Mucosa of stomach (tissue), 1 donor: ENCODE data around the gene RNU6-1.

Experiments
- H3K27me3 ChIP-seq: one replicate; pipeline ENCODE4 v1.7.0; 2013; ENCODE audit warnings: mild to moderate bottlenecking, low read length; ENCODE audit not compliant: control insufficient read depth, insufficient read depth
- H3K36me3 ChIP-seq: one replicate; pipeline ENCODE4 v1.7.0; 2013; ENCODE audit warnings: low read length; ENCODE audit not compliant: control insufficient read depth, insufficient read depth
- H3K4me1 ChIP-seq: one replicate; pipeline ENCODE4 v1.7.0; 2013; ENCODE audit warnings: mild to moderate bottlenecking, low read length; ENCODE audit not compliant: control insufficient read depth, insufficient read depth
- H3K4me3 ChIP-seq: one replicate; pipeline ENCODE4 v1.7.0; 2013; ENCODE audit warnings: low read length
- H3K9ac ChIP-seq: one replicate; pipeline ENCODE4 v1.7.0; 2013; ENCODE audit warnings: mild to moderate bottlenecking, low read length, moderate library complexity
- H3K9me3 ChIP-seq: one replicate; pipeline ENCODE4 v1.7.0; 2013; ENCODE audit warnings: mild to moderate bottlenecking, low read length, moderate library complexity; ENCODE audit not compliant: control insufficient read depth
- donor health status: Pancreatic carcinoma.

The RNU6-1 gene

GRCh38 chr15:67821784-67822440 lies 17.9 kb downstream of the RNU6-1 start:
- Histone ChIP-seq H3K4me1 (peaks cover 38% of the 10 kb centered on the region), H3K27me3 (peaks cover 91% of the 10 kb centered on the region), H3K4me3 (no peak overlapping the region), H3K36me3 (no peaks in the 10 kb centered on the region), H3K9me3 (peaks cover 3% of the 10 kb centered on the region), H3K9ac (no peak overlapping the region)

GRCh38 chr15:67820992-67821783 lies 18.7 kb downstream of the RNU6-1 start:
- Histone ChIP-seq H3K9ac (no peak overlapping the region), H3K9me3 (peaks cover 3% of the 10 kb centered on the region), H3K4me1 (peaks cover 38% of the 10 kb centered on the region), H3K36me3 (no peaks in the 10 kb centered on the region), H3K4me3 (no peak overlapping the region), H3K27me3 (peaks cover 85% of the 10 kb centered on the region)

GRCh38 chr15:67820122-67820991 lies 19.5 kb downstream of the RNU6-1 start:
- Histone ChIP-seq H3K4me1 (peaks cover 30% of the 10 kb centered on the region), H3K9me3 (peaks cover 3% of the 10 kb centered on the region), H3K9ac (no peak overlapping the region), H3K4me3 (no peak overlapping the region), H3K36me3 (no peaks in the 10 kb centered on the region), H3K27me3 (peaks cover 76% of the 10 kb centered on the region)

- H3K4me1 ChIP-seq: peaks cover 29% of the 10 kb centered on the region
- H3K9ac ChIP-seq: no peak overlapping the region
- peaks cover 71% of the 10 kb centered on the region for H3K27me3 ChIP-seq
- peaks cover 3% of the 10 kb centered on the region for H3K9me3 ChIP-seq
- H3K36me3 ChIP-seq: no peaks in the 10 kb centered on the region
- H3K4me3 ChIP-seq: no peak overlapping the region
Measured at GRCh38 chr15:67819636-67820035, 20.2 kb downstream of the RNU6-1 start.

- Histone ChIP-seq H3K27me3 (peaks cover 59% of the 10 kb centered on the region), H3K9ac (no peak overlapping the region), H3K36me3 (no peaks in the 10 kb centered on the region), H3K4me3 (no peak overlapping the region), H3K9me3 (peaks cover 3% of the 10 kb centered on the region), H3K4me1 (peaks cover 22% of the 10 kb centered on the region)
Measured at GRCh38 chr15:67818464-67818863, 21.4 kb downstream of the RNU6-1 start.

- peaks cover 43% of the 10 kb centered on the region for H3K27me3 ChIP-seq
- H3K9ac ChIP-seq: no peak overlapping the region
Measured at GRCh38 chr15:67816668-67817067, 23.2 kb downstream of the RNU6-1 start.

GRCh38 chr15:67815036-67815592 lies 24.7 kb downstream of the RNU6-1 start:
- Histone ChIP-seq H3K27me3 (peaks cover 27% of the 10 kb centered on the region), H3K4me3 (no peak overlapping the region), H3K36me3 (no peaks in the 10 kb centered on the region), H3K9me3 (no peaks in the 10 kb centered on the region), H3K4me1 (peaks cover 4% of the 10 kb centered on the region), H3K9ac (no peak overlapping the region)

More at GRCh38 chr15:67816668-67817067, 23.2 kb downstream of the RNU6-1 start:
- Histone ChIP-seq H3K4me1 (peaks cover 14% of the 10 kb centered on the region), H3K9me3 (peaks cover 3% of the 10 kb centered on the region), H3K36me3 (no peaks in the 10 kb centered on the region), H3K4me3 (no peak overlapping the region)

- Histone ChIP-seq H3K36me3 (no peaks in the 10 kb centered on the region), H3K4me3 (no peak overlapping the region), H3K27me3 (peaks cover 9% of the 10 kb centered on the region), H3K9me3 (no peaks in the 10 kb centered on the region), H3K9ac (no peak overlapping the region), H3K4me1 (no peaks in the 10 kb centered on the region)
Measured at GRCh38 chr15:67813104-67813634, 26.7 kb downstream of the RNU6-1 start.

- Histone ChIP-seq H3K27me3 (peaks cover 4% of the 10 kb centered on the region), H3K4me1 (no peaks in the 10 kb centered on the region), H3K4me3 (no peak overlapping the region), H3K36me3 (no peaks in the 10 kb centered on the region), H3K9me3 (no peaks in the 10 kb centered on the region), H3K9ac (no peak overlapping the region)
Measured at GRCh38 chr15:67812241-67812644, 27.6 kb downstream of the RNU6-1 start.

- Histone ChIP-seq H3K27me3 (no peaks in the 10 kb centered on the region), H3K4me3 (no peak overlapping the region), H3K9me3 (no peaks in the 10 kb centered on the region), H3K36me3 (no peaks in the 10 kb centered on the region), H3K4me1 (no peaks in the 10 kb centered on the region), H3K9ac (no peak overlapping the region)
Measured at GRCh38 chr15:67809866-67810265, 30.0 kb downstream of the RNU6-1 start.

GRCh38 chr15:67809441-67809840 lies 30.4 kb downstream of the RNU6-1 start:
- Histone ChIP-seq H3K9ac (no peak overlapping the region), H3K4me3 (no peak overlapping the region), H3K4me1 (no peaks in the 10 kb centered on the region), H3K27me3 (no peaks in the 10 kb centered on the region), H3K9me3 (no peaks in the 10 kb centered on the region), H3K36me3 (no peaks in the 10 kb centered on the region)
